ENCODE data around the gene NUMA1.

NUMA1 gene

GRCh38 chr11:71955898-71956456 is 124.4 kb downstream of the NUMA1 start:
- no peak for DNase-seq
